ENCODE measurements around the gene ASTN2.

- TF ChIP-seq CTCF (IDR thresholded peaks at IDR 0.05) (no peak), POLR2A (IDR thresholded peaks at IDR 0.05) (no peak)
These were observed 657.8 kb downstream of the ASTN2 start for GRCh38 chr9:116757030-116757429.

Data from right lobe of liver (tissue), 4 donors.